Mesendoderm (in vitro differentiated cells): Measurements from ENCODE around the gene SNPH.
A peak's percentile ranks its signal among the peaks of the same experiment; 100 is the strongest.

Source experiments
- DNase-seq: peaks from one replicate; pipeline ENCODE4 v3.0.0; 2013
- H2AK5ac ChIP-seq: 2 replicates; pipeline ENCODE4 v1.6.1; 2013; ENCODE audit warnings: low read length, inconsistent platforms
- H2BK120ac ChIP-seq: 2 replicates; pipeline ENCODE4 v1.6.1; 2013; ENCODE audit warnings: low read depth, mild to moderate bottlenecking, low read length, moderate library complexity, mixed read lengths
- H2BK15ac ChIP-seq: replicated peaks from 2 replicates; pipeline ENCODE4 v1.6.1; 2013; ENCODE audit warnings: low read depth, mild to moderate bottlenecking, moderate library complexity
- H2BK5ac ChIP-seq: 2 replicates; pipeline ENCODE4 v1.6.1; 2013; ENCODE audit warnings: low read length, inconsistent platforms
- H3K18ac ChIP-seq: 2 replicates; pipeline ENCODE4 v1.6.1; 2013; ENCODE audit warnings: mild to moderate bottlenecking, low read length, mixed read lengths
- H3K23ac ChIP-seq: one replicate; pipeline ENCODE4 v1.6.1; 2013; ENCODE audit warnings: low read length
- H3K27ac ChIP-seq: 2 replicates; pipeline ENCODE4 v1.5.1; 2013; ENCODE audit warnings: low read depth, mild to moderate bottlenecking, inconsistent platforms, low read length, moderate library complexity
- H3K27me3 ChIP-seq: 2 replicates; pipeline ENCODE4 v1.6.1; 2013; ENCODE audit warnings: low read length, control low read depth, mild to moderate bottlenecking, inconsistent platforms; ENCODE audit not compliant: insufficient read depth, poor library complexity
- H3K36me3 ChIP-seq: 2 replicates; pipeline ENCODE4 v1.6.1; 2013; ENCODE audit warnings: low read length, inconsistent platforms; ENCODE audit not compliant: control insufficient read depth, insufficient read depth
- H3K4ac ChIP-seq: one replicate; pipeline ENCODE4 v1.6.1; 2013; ENCODE audit warnings: low read depth, mild to moderate bottlenecking, low read length, moderate library complexity
- H3K4me1 ChIP-seq: 2 replicates; pipeline ENCODE4 v1.6.1; 2013; ENCODE audit warnings: low read depth, low read length, inconsistent platforms; ENCODE audit not compliant: control insufficient read depth
- H3K4me2 ChIP-seq: 2 replicates; pipeline ENCODE4 v1.6.1; 2013; ENCODE audit warnings: low read length
- H3K4me3 ChIP-seq: 2 replicates; pipeline ENCODE4 v1.5.1; 2013; ENCODE audit warnings: mild to moderate bottlenecking, low read length
- H3K56ac ChIP-seq: one replicate; pipeline ENCODE4 v1.6.1; 2013; ENCODE audit warnings: low read length
- H3K79me1 ChIP-seq: 2 replicates; pipeline ENCODE4 v1.6.1; 2013; ENCODE audit warnings: low read length, inconsistent platforms
- H3K79me2 ChIP-seq: 2 replicates; pipeline ENCODE4 v1.6.1; 2013; ENCODE audit warnings: mild to moderate bottlenecking, low read length; ENCODE audit not compliant: control insufficient read depth, insufficient read depth
- H3K9ac ChIP-seq: 2 replicates; pipeline ENCODE4 v1.6.1; 2013; ENCODE audit warnings: low read length, inconsistent platforms
- H4K5ac ChIP-seq: one replicate; pipeline ENCODE4 v1.6.1; 2013; ENCODE audit warnings: low read length
- H4K8ac ChIP-seq: one replicate; pipeline ENCODE4 v1.6.1; 2013; ENCODE audit warnings: low read depth, mild to moderate bottlenecking, control low read depth, low read length, moderate library complexity
- WGBS: extraction: QIAGEN DNeasy Blood & Tissue Kit; methylation state at CpG from one replicate; pipeline ENCODE4 v1.1.7; 2013; ENCODE audit warnings: low lambda C conversion rate, missing lambda C conversion rate; ENCODE audit not compliant: insufficient coverage; ENCODE audit errors: extremely low coverage; 5-methylcytosine and 5-hydroxymethylcytosine counted together

The SNPH gene

DNA sequence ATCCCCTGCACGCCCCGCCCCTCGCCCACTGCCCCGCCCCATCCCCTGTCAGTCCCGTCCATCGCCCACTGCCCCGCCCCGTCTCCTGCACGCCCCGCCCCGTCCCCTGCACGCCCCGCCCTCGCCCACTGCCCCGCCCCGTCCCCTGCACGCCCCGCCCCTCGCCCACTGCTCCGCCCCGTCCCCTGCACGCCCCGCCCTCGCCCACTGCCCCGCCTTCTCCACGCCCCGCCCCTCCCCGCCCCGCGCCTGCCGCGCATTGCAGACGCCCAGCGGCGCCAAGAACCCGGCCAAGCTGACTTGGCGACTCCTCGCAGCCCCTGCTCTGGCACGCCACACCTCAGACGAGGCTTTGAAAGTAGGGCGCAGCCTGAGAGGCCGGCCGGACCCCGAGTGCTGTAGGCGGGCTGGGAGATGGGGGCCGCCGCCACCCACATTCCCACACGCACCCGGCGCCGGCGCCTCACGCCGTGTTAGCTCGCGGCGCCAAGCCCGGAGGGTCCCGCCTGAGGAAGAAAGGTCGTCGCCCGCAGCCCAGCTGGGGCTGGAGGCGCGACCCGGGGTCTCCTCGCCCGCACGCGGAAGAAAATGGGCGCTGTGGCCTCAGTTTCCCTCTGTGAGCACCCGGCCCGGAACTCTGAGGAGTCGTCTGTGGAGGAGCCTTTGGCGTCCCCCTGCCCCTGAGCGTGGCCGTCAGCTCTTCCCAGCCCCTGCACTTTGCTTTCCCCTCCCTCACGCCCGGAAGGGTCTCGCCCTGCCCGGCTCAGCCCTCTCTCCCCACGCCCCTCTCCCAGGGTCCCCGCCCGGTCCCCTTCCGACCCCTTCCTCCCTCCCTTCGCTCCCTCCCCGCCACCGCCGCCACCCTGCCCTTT is 40.1 kb upstream of the SNPH start, which contains the start of gene RAD21L1:
TSS of gene RAD21L1 (plus strand) at position 262 of the 872 bp plus-strand sequence. CDS start 2,410 bp downstream, outside the sequence.
- no peak within 1 kb of the TSS for H4K8ac ChIP-seq
- peak within 1 kb of the TSS; percentile 0 for H3K4ac ChIP-seq
- H3K79me2 ChIP-seq: no peaks in the 10 kb centered on the region
- DNase-seq: peak; percentile 80
- H3K23ac ChIP-seq: peak within 1 kb of the TSS; percentile 24
- H3K36me3 ChIP-seq: no peaks in the 10 kb centered on the region
- H3K4me1 ChIP-seq: no peaks in the 10 kb centered on the region
- peak within 1 kb of the TSS; percentile 85 for H3K4me2 ChIP-seq
- no peak within 1 kb of the TSS for H2BK120ac ChIP-seq
- no peak within 1 kb of the TSS for H4K5ac ChIP-seq
- H3K9ac ChIP-seq: peak within 1 kb of the TSS; percentile 79
- H2AK5ac ChIP-seq: no peak within 1 kb of the TSS
- no peak within 1 kb of the TSS for H3K27ac ChIP-seq
- H3K56ac ChIP-seq: peak within 1 kb of the TSS; percentile 95
- no peak within 1 kb of the TSS for H2BK5ac ChIP-seq
- H2BK15ac ChIP-seq: no peak within 1 kb of the TSS
- no peaks in the 10 kb centered on the region for H3K27me3 ChIP-seq
- no CpG with 5 or more reads among the region's 88 CpGs for WGBS
- peak within 1 kb of the TSS; percentile 61 for H3K18ac ChIP-seq
- H3K79me1 ChIP-seq: no peaks in the 10 kb centered on the region
- peak within 1 kb of the TSS; percentile 52 for H3K4me3 ChIP-seq

DNA sequence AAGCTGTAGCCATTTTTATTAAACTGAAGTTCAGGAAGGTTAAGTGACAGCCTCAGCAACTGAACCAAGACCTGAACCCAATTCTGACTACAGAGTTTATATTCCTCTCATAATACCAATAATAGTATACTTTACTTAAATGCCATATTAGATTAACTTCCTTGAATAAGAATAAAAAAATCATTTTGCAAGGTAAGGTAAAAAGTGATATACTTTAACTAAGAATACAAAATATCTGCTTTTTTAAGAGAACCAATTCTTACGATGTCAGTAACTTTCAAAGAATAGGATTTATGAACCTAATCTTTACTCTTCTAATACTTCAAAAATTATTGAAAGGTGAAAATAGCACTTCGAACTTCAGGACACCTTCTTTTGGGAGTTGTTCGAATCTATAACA is 36.6 kb upstream of the SNPH start:
- H2BK120ac ChIP-seq: no peak overlapping the region
- H4K8ac ChIP-seq: no peak overlapping the region
- no peak overlapping the region for H4K5ac ChIP-seq
- no peak overlapping the region for H3K27ac ChIP-seq
- WGBS: no CpG with 5 or more reads among the region's 3 CpGs
- no peak for DNase-seq
- H3K4me3 ChIP-seq: no peak overlapping the region
- no peaks in the 10 kb centered on the region for H3K27me3 ChIP-seq
- H3K4me1 ChIP-seq: no peaks in the 10 kb centered on the region
- H3K56ac ChIP-seq: no peak overlapping the region
- H3K4me2 ChIP-seq: no peak overlapping the region
- no peak overlapping the region for H3K23ac ChIP-seq
- H3K36me3 ChIP-seq: no peaks in the 10 kb centered on the region
- H3K9ac ChIP-seq: no peak overlapping the region
- H2BK5ac ChIP-seq: no peak overlapping the region
- H3K4ac ChIP-seq: no peak overlapping the region
- no peaks in the 10 kb centered on the region for H3K79me2 ChIP-seq
- H3K18ac ChIP-seq: no peak overlapping the region
- no peak overlapping the region for H2AK5ac ChIP-seq
- no peaks in the 10 kb centered on the region for H3K79me1 ChIP-seq
- H2BK15ac ChIP-seq: no peak overlapping the region

DNA sequence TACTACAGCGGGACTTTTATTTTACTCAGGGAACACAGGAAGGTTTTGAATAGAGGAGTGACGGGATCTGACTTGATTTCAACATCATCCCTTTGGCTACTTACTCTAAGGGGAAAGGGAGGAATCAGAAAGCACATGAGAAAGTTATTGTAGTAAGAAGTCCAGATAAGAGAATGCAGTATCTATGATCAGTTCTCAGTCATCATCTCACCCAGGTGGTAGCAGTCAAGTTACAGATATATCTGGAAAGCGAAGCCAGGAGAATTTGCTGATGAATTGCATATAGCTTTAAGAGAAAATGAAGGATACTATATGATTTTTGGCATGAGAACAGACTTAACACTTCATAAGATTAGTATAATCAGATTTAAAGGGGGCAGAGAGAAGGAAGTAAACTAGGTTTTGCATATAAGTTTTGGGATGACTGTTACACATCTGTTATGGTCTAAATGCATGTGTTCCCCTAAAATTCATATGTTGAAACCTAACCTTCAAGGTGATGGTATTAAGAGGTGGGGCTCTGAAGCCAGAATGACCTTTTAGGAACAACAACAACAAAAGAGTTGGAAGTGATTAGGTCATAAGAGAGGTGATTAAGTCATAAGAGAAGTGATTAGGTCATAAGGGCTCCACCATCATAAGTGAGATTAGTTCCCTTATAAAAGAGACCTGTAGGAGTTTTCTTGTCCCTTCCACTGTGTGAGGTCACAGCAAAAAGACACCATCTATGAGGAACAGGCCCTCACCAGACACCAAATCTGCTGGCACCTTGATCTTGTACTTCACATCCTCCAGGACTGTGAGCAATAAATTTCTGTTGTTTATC is 33.6 kb upstream of the SNPH start:
- H3K27ac ChIP-seq: no peak overlapping the region
- no peak overlapping the region for H2AK5ac ChIP-seq
- no peak overlapping the region for H3K18ac ChIP-seq
- no peak overlapping the region for H2BK15ac ChIP-seq
- no peak overlapping the region for H3K56ac ChIP-seq
- no peak overlapping the region for H3K4me3 ChIP-seq
- H4K8ac ChIP-seq: no peak overlapping the region
- H3K9ac ChIP-seq: no peak overlapping the region
- no peak overlapping the region for H3K4me2 ChIP-seq
- no peaks in the 10 kb centered on the region for H3K79me2 ChIP-seq
- H2BK120ac ChIP-seq: no peak overlapping the region
- no CpG with 5 or more reads among the region's 3 CpGs for WGBS
- H3K27me3 ChIP-seq: no peaks in the 10 kb centered on the region
- H3K4me1 ChIP-seq: no peaks in the 10 kb centered on the region
- H3K4ac ChIP-seq: no peak overlapping the region
- no peaks in the 10 kb centered on the region for H3K36me3 ChIP-seq
- DNase-seq: no peak
- H2BK5ac ChIP-seq: no peak overlapping the region
- H3K79me1 ChIP-seq: no peaks in the 10 kb centered on the region
- no peak overlapping the region for H3K23ac ChIP-seq
- H4K5ac ChIP-seq: no peak overlapping the region

DNA sequence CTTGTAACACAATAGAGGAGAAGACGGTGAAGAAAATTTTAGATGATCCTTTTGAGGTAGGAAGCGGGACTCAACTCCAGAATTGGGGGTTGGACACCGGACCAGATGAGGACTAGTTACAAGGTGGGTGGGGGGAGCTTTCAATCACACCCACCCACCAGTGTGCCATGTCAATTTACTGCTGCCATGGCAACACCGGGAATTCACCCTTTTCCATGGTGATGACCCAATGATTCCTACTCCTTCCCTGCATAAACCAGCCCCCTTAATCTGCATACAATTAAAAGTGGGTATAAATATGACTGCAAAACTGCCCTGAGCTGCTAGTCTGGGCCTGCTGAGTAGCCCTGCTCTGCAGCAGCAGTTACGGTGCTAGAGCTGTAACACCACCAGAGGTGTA is 25.5 kb upstream of the SNPH start:
- no peak overlapping the region for H3K4me3 ChIP-seq
- peak; percentile 52 for DNase-seq
- H3K9ac ChIP-seq: no peak overlapping the region
- H3K18ac ChIP-seq: no peak overlapping the region
- H3K27me3 ChIP-seq: no peaks in the 10 kb centered on the region
- no peak overlapping the region for H2BK120ac ChIP-seq
- no peak overlapping the region for H3K4me2 ChIP-seq
- H3K27ac ChIP-seq: no peak overlapping the region
- H2BK15ac ChIP-seq: no peak overlapping the region
- H2AK5ac ChIP-seq: no peak overlapping the region
- H3K79me1 ChIP-seq: no peaks in the 10 kb centered on the region
- no CpG with 5 or more reads among the region's 5 CpGs for WGBS
- no peak overlapping the region for H4K8ac ChIP-seq
- H4K5ac ChIP-seq: no peak overlapping the region
- no peak overlapping the region for H3K56ac ChIP-seq
- H3K4ac ChIP-seq: no peak overlapping the region
- no peak overlapping the region for H3K23ac ChIP-seq
- H3K79me2 ChIP-seq: no peaks in the 10 kb centered on the region
- no peaks in the 10 kb centered on the region for H3K36me3 ChIP-seq
- H3K4me1 ChIP-seq: no peaks in the 10 kb centered on the region
- H2BK5ac ChIP-seq: no peak overlapping the region

DNA sequence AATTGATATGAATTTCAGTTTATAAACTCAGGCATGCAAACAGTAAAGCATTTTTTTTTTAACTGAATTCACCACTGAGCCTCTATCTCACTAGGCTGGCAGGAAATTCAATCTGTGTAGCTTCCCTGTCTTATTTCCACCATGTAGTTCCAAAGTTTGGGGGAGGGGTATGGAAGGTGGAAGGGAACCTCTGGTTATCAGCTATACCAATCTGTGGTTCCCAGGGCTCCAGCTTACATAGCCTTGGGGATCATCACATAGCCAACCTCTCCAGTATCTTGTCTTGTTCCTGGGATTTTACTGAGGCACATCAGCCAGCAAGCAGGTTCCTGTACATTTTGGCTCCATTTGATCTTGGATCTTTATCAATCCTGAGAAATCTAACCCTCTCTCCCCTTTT is 24.6 kb upstream of the SNPH start:
- H2BK15ac ChIP-seq: no peak overlapping the region
- H3K27ac ChIP-seq: no peak overlapping the region

More for the DNA sequence above, 24.6 kb upstream of the SNPH start:
- Histone ChIP-seq H3K9ac (no peak overlapping the region), H3K56ac (no peak overlapping the region), H3K4me3 (no peak overlapping the region), H3K27me3 (no peaks in the 10 kb centered on the region), H3K79me1 (no peaks in the 10 kb centered on the region), H2BK5ac (no peak overlapping the region), H4K5ac (no peak overlapping the region), H2AK5ac (no peak overlapping the region), H3K79me2 (no peaks in the 10 kb centered on the region), H3K4me1 (no peaks in the 10 kb centered on the region), H4K8ac (no peak overlapping the region), H2BK120ac (no peak overlapping the region), H3K23ac (no peak overlapping the region), H3K4me2 (no peak overlapping the region), H3K4ac (no peak overlapping the region), H3K18ac (no peak overlapping the region), H3K36me3 (no peaks in the 10 kb centered on the region)
- DNase-seq: peak; percentile 49
